Inferior parietal cortex (tissue), 1 donor: ENCODE measurements around the gene PHTF1.
A peak's percentile ranks its signal among the peaks of the same experiment; 100 is the strongest.

Experiments used
- DNase-seq: peaks from one replicate; pipeline ENCODE4 v3.0.0-alpha.2; 2016; ENCODE audit errors: extremely low spot score

The PHTF1 gene

GRCh38 chr1:113759333-113760101 lies at the start of gene PHTF1:
PHTF1 (minus strand) TSS chr1:113759486; CDS start chr1:113758703, 783 bp downstream.
- peak; percentile 66 for DNase-seq

- DNase-seq, result no peak
Measured at GRCh38 chr1:113808450-113809195, 49.3 kb upstream of the PHTF1 start.

GRCh38 chr1:113805639-113806038 lies 46.4 kb upstream of the PHTF1 start:
- DNase-seq, result no peak

- no peak for DNase-seq
Measured at GRCh38 chr1:113805256-113805531, 45.9 kb upstream of the PHTF1 start.

- DNase-seq, result no peak
Measured at GRCh38 chr1:113804421-113805255, 45.4 kb upstream of the PHTF1 start.

- DNase-seq, result no peak
Measured at GRCh38 chr1:113802367-113803007, 43.2 kb upstream of the PHTF1 start.

GRCh38 chr1:113800487-113800886 lies 41.2 kb upstream of the PHTF1 start:
- DNase-seq, result no peak

- no peak for DNase-seq
Measured at GRCh38 chr1:113797472-113797871, 38.2 kb upstream of the PHTF1 start.

- no peak for DNase-seq
Measured at GRCh38 chr1:113793878-113794834, 34.9 kb upstream of the PHTF1 start.

GRCh38 chr1:113792986-113793385 lies 33.7 kb upstream of the PHTF1 start:
- DNase-seq, result no peak

- DNase-seq, result no peak
Measured at GRCh38 chr1:113792471-113792870, 33.2 kb upstream of the PHTF1 start.

GRCh38 chr1:113788802-113789201 lies 29.5 kb upstream of the PHTF1 start:
- no peak for DNase-seq

- DNase-seq, result no peak
Measured at GRCh38 chr1:113787663-113788062, 28.4 kb upstream of the PHTF1 start.

GRCh38 chr1:113786069-113786468 lies 26.8 kb upstream of the PHTF1 start:
- no peak for DNase-seq

GRCh38 chr1:113784104-113784779 lies 25.0 kb upstream of the PHTF1 start:
- DNase-seq, result no peak

- peak; percentile 61 for DNase-seq
Measured at GRCh38 chr1:113783254-113784103, 24.2 kb upstream of the PHTF1 start.

- DNase-seq, result no peak
Measured at GRCh38 chr1:113782406-113782805, 23.1 kb upstream of the PHTF1 start.

- DNase-seq, result no peak
Measured at GRCh38 chr1:113780374-113781146, 21.3 kb upstream of the PHTF1 start.

GRCh38 chr1:113779542-113779941 lies 20.3 kb upstream of the PHTF1 start:
- no peak for DNase-seq
